AG09309 (cell line): ENCODE results near the gene GNAQ.

ENCODE experiments used
- DNase-seq: peaks from one replicate; pipeline ENCODE4 v3.0.0-alpha.2; 2010; ENCODE audit warnings: low read depth
- H3K4me3 ChIP-seq: 2 replicates; pipeline ENCODE4 v1.5.1; 2011; ENCODE audit warnings: mild to moderate bottlenecking, low read depth, low read length, moderate library complexity; ENCODE audit not compliant: control insufficient read depth
- CTCF ChIP-seq: IDR thresholded peaks from 2 replicates; pipeline ENCODE4 v1.5.1; 2011; ENCODE audit warnings: mild to moderate bottlenecking, low read depth, low read length, inconsistent platforms; ENCODE audit not compliant: insufficient read depth, control insufficient read depth; ENCODE audit errors: missing control alignments

GNAQ gene

GRCh38 chr9:78033870-78034269 lies 2.3 kb upstream of the GNAQ start:
- no peak overlapping the region for H3K4me3 ChIP-seq
- DNase-seq: no peak
- no peak for TF ChIP-seq CTCF

- DNase-seq: no peak
- peak overlapping the region; percentile 95 for H3K4me3 ChIP-seq
- no peak for TF ChIP-seq CTCF
Measured at GRCh38 chr9:78032730-78033457, 1.3 kb upstream of the GNAQ start.

GRCh38 chr9:78031893-78032729 lies 500 bp upstream of the GNAQ start:
- DNase-seq: peak; percentile 73
- no peak for TF ChIP-seq CTCF
- H3K4me3 ChIP-seq: peak overlapping the region; percentile 95

- no peak for DNase-seq
- no peak for TF ChIP-seq CTCF
- H3K4me3 ChIP-seq: peak overlapping the region; percentile 95
Measured at GRCh38 chr9:78030553-78031443, 813 bp downstream of the GNAQ start.

GRCh38 chr9:78030296-78030552 lies 1.4 kb downstream of the GNAQ start:
- no peak for DNase-seq
- H3K4me3 ChIP-seq: peak overlapping the region; percentile 95
- no peak for TF ChIP-seq CTCF

- DNase-seq: no peak
- H3K4me3 ChIP-seq: peak overlapping the region; percentile 95
- TF ChIP-seq CTCF: no peak
Measured at GRCh38 chr9:78029551-78030295, 1.9 kb downstream of the GNAQ start.
